Activated CD4-positive, alpha-beta T cell treated with anti-CD3 and anti-CD28 coated beads, Interleukin-10, Interleukin-2, amounts not matched to agents 100 ng/mL and 50 ng/mL, durations not matched to agents 16 hours and 8 hours (primary cell): ENCODE data around the gene DPP3.
"Not testable (repeated sequence)": the region's sequence is repeated elsewhere in the genome, so short reads cannot be mapped to it uniquely, and the experiment has no call there.

Source experiments
- DNase-seq: peaks from one replicate; pipeline ENCODE4 v3.0.0-alpha.2; 2020

Gene DPP3, protein sequence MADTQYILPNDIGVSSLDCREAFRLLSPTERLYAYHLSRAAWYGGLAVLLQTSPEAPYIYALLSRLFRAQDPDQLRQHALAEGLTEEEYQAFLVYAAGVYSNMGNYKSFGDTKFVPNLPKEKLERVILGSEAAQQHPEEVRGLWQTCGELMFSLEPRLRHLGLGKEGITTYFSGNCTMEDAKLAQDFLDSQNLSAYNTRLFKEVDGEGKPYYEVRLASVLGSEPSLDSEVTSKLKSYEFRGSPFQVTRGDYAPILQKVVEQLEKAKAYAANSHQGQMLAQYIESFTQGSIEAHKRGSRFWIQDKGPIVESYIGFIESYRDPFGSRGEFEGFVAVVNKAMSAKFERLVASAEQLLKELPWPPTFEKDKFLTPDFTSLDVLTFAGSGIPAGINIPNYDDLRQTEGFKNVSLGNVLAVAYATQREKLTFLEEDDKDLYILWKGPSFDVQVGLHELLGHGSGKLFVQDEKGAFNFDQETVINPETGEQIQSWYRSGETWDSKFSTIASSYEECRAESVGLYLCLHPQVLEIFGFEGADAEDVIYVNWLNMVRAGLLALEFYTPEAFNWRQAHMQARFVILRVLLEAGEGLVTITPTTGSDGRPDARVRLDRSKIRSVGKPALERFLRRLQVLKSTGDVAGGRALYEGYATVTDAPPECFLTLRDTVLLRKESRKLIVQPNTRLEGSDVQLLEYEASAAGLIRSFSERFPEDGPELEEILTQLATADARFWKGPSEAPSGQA

DNA sequence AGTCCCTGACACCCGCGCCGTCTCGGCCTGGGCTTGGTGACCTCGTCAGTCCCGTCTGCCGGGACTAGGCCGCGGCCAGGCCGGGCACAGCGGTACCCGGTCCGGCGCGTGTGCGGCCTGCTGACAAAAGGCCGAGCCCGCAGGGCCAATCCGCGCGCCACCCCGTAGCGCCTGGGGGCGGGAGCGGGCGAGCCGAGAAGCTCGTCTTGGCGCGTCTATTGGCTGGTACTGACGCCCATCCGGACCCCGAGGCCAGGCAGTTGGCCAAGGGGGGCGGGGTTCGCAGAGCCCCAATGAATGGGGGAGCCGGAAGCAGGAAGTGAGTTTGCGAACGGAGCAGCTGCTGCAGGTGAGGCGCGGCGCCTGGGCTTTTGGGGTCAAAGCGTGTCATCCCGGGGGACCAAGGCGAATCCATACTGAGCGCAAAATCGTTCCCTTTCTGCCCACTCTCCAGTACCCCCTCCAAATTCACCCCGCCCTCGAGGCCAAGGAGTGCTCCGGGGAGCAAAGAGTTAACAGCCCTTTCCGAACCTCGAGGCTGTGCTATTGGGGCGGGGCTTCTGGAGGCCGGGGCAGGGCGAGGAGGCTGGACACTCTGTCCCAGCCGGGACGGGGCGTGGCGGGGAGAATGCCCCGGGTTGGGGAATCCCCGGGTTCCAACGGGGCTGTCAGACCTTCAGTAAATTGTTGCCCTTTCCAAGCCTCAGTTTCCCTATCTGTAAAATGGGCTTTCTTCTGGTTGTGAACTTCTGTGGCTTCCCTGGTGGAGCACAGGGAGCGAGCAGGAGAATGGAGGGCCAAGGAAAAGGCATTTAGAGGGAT is at the start of gene DPP3:
Gene DPP3 (plus strand): TSS at position 318 of the 822 bp plus-strand sequence. CDS start 1,767 bp downstream, outside the sequence.
- DNase-seq, result peak; percentile 99

- DNase-seq, result not testable (repeated sequence)
Observed at GRCh38 chr11:66431287-66431686, 48.9 kb upstream of the DPP3 start.

GRCh38 chr11:66431871-66432329 is 48.3 kb upstream of the DPP3 start:
- DNase-seq, result not testable (repeated sequence)

DNA sequence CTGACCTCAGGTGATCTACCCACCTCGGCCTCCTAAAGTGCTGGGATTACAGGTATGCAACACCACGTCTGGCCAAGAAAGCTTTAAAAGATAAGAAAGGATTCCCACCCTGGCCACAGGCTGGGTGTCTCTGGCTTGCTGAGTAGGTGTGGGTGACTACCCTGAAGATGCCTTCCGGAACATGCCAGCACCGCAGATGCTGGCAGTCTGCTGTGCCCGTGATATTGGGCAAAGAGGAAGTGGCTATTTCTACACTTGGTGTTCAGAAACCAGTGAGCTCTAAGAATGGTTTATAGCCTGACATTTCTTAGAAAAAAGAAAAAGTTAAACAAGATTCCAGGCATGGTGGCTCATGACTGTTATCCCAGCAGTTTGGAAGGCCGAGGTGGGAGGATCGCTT is 47.6 kb upstream of the DPP3 start:
- no peak for DNase-seq

DNA sequence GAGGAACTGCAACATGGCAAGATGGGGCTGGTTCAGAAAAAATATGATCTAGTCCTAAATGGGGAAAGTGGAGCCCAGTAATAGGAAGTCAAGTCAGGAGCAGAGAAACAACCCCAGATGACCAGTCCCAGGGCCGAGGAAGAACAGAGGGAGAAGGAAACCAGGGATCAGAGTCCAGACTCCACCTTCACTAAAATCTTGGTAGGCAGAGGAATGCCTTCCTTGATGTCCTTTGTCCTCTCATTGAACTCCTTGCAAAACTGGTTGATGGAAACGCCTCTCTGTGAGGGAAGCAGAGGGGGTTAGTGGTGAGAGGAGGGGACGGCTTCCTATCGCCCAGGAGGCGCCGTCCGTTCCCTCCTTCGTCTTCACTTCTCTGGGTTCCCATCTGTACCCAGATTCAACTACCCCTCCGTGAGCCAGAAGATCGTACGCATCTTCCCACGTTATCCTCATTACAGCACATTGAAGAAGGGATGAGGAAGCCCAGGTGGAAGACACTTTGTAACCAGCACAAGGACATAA is 42.2 kb upstream of the DPP3 start:
- no peak for DNase-seq

DNA sequence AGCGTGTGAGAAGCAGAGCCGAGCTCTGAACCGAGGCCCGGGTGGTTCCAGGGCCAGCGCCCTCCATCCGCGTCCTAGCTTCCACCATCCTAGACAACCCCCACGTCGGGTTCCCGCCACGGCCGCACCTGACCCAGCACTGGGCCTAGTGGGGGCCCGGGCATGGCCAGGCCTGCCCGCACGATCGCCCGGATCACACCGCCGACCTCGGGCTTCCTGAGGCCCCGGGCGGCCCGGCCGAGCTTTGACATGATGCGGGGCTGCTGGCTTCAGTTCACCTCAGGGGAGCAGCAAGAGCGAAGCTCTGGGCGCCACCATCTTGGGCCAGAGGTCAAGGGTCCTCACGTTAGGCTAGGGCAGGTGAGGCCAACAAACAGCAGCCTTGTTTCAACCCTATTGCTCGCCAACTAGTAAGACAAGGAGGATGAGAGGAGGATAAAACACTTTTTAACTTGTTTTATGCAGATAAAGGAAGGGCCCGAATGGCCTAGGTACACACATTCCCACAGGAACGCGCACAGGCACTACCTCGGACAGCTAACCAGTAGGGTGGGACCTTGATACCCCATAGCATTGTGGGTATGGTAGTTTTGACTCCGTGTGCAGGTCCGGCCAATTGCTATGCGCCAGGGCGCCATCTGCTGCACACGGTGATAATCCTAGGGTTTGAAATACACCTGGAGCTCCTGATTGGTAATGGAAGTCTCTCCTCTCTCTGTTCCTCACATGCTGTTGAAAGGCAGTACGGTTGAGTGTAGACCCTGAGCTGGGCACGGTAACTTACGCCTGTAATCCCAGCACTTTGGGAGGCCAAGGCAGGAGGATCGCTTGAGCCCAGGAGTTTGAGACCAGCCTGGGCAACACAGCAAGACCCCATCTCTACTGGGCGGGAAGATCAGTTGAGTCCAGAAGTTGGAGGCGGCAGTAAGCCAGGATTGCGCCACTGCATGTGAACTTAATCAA is 41.4 kb upstream of the DPP3 start, which contains the start of gene MRPL11:
Gene MRPL11 (minus strand): TSS at position 345 of the 963 bp plus-strand sequence. CDS start 94 bp downstream, at position 251.
- DNase-seq, result peak; percentile 95

GRCh38 chr11:66440101-66440939 is 39.9 kb upstream of the DPP3 start:
- not testable (repeated sequence) for DNase-seq

DNA sequence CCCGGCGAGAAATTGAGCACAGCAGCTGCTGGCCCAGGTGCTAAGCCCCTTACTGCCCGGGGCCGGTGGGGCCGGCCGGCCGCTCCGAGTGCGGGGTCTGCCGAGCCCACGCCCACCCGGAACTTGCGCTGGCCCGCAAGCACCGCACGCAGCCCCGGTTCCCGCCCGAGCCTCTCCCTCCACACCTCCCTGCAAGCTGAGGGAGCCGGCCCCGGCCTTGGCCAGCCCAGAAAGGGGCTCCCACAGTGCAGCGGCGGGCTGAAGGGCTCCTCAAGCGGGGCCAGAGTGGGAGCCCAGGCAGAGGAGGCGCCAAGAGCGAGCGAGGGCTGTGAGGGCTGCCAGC is 39.3 kb upstream of the DPP3 start:
- not testable (repeated sequence) for DNase-seq

GRCh38 chr11:66443602-66444001 is 36.6 kb upstream of the DPP3 start:
- no peak for DNase-seq

GRCh38 chr11:66447012-66447411 is 33.2 kb upstream of the DPP3 start:
- DNase-seq, result no peak

GRCh38 chr11:66448523-66448922 is 31.7 kb upstream of the DPP3 start:
- DNase-seq, result no peak

- DNase-seq, result no peak
Observed at GRCh38 chr11:66450560-66450959, 29.7 kb upstream of the DPP3 start.

DNA sequence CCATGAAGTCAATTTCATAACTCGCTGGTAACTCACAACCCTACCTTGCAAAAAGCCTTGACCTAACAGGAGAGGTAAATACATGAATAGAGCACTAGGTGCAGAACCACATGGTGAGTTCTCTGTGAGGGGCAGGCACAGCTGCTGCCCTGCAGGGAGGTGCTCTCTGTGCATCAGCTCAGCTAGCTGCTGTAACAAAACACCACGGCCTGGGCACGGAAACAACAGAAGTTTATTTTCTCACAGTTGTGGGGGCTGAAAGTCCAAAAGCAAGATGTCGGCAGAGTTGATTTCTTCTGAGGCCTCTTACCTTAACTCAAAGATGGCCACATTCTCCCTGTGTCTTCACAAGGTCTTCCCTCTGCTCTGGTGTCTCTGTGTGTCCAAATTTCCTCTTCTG is 28.6 kb upstream of the DPP3 start:
- DNase-seq, result no peak

DNA sequence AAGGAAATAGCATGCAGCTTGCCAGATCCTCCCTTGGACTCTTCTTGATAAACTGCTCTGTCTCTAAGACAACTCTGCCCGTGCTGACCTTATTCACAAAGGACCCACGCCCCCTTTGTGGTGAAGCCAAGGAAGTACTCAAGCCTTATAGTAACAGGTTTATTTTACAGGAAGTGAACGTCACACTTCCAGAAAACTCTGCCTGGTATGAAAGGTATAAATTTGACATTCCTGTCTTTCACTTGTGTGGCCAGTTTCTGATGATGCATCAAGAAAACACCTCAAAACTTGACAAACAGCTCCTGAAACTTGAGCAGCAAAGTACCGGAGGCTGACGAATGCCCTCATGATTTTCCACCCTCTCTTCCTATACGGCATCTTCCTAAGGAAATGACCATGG is 26.0 kb upstream of the DPP3 start:
- DNase-seq, result peak; percentile 23

- no peak for DNase-seq
Observed at GRCh38 chr11:66454828-66455227, 25.4 kb upstream of the DPP3 start.

DNA sequence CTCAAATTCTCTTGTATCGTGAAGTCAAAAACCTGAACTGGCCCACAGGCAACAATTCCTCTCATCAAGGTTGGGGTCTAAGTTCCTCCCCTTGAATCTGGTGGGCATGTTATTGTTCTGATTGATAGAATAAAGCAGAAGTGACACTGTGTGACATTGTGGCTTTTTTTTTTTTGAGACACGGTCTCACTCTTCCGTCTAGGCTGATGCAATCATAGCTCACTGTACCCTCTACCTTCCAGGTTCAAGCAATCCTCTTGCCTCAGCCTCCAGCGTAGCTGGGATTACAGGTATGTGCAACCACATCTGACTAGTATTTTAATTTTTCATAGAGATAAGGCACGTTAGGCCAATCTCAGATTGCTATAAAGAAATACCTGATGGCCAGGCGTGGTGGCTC is 22.4 kb upstream of the DPP3 start:
- DNase-seq, result no peak

GRCh38 chr11:66459138-66459778 is 21.0 kb upstream of the DPP3 start:
- peak; percentile 25 for DNase-seq

DNA sequence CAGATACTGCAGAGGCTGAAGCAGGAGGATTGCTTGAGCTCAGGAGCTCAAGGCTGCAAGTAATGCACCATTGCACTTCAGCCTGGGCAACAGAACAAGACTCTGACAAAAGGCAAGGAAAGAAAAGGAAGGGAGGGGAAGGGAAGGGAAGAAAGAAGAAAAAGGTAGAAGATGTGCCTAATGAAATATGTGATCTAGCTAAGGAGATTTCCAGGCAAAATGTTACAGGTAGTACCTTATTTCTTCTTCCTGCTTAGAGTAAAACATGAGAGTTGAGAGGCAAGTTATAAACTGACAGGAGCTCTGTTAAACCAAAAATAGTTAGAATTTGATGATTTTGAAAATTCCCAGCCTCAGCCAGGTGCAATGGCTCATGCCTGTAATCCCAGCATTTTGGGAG is 18.2 kb upstream of the DPP3 start:
- no peak for DNase-seq

DNA sequence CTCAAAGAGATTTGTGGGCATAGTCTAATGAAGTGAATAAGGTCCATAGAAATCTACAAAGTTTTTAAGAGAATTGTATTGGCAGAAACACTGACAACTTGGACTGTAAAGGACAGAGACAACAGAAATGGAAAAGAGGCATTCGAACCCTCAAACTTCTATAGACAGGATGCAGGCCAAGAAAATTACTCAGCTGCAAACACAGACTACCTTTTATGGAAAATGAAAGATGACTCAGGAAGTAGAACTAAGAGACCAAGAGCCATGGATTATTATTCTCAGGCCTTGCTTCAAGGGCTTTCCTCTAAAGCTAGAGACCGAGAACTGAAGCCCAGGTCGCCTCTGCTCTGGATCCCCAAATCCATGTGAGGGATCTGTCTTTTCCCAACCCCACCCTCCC is 17.3 kb upstream of the DPP3 start:
- peak; percentile 25 for DNase-seq

DNA sequence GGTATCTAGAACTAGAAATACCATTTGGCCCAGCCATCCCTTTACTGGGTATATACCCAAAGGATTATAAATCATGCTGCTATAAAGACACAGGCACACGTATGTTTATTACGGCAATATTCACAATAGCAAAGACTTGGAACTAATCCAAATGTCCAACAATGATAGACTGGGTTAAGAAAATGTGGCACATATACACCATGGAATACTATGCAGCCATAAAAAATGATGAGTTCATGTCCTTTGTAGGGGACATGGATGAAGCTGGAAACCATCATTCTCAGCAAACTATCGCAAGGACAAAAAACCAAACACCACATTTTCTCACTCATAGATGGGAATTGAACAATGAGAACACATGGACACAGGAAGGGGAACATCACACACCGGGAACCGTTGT is 16.1 kb upstream of the DPP3 start:
- not testable (repeated sequence) for DNase-seq
